Gastroesophageal sphincter (tissue), 4 donors: ENCODE measurements around the gene KRTAP10-11. TPM values are rescaled to one million over a fixed set of nuclear protein-coding genes. Genes with fewer than 3 reads are reported as not detected.

Experiments used
- ATAC-seq: fragments of 150-250 bp; one replicate; pipeline ENCODE4 v1.9.1; 2016; ENCODE audit warnings: mild to moderate bottlenecking, moderate library complexity
- H3K27ac ChIP-seq, 4 donors: fragments of 200-600 bp; sonication (generic) in 3 of 4; 1 replicate in 3 of 4; 2 replicates in 1 of 4; pipeline ENCODE4 v1.5.1; 2016 to 2019
- H3K27me3 ChIP-seq: fragments of 200-600 bp; sonication (generic); one replicate; pipeline ENCODE4 v1.5.1; 2019
- H3K36me3 ChIP-seq, 2 donors: fragments of 200-600 bp; sonication (generic); one replicate each; pipeline ENCODE4 v1.5.1; 2019; ENCODE audit warnings: control low read depth in 1 of 2
- H3K4me1 ChIP-seq, 3 donors: fragments of 200-600 bp; sonication (generic); 1 replicate in 2 of 3; 2 replicates in 1 of 3; pipeline ENCODE4 v1.5.1; 2016 to 2019; ENCODE audit warnings: control low read depth in 2 of 3
- H3K4me3 ChIP-seq, 2 donors: fragments of 200-600 bp; sonication (generic); one replicate each; pipeline ENCODE4 v1.5.1; 2019; ENCODE audit warnings: mild to moderate bottlenecking in 1 of 2, moderate library complexity in 1 of 2
- H3K9me3 ChIP-seq, 3 donors: fragments of 200-600 bp; sonication (generic); one replicate each; pipeline ENCODE4 v1.5.1; 2017 to 2019; ENCODE audit warnings: control low read depth in 2 of 3
- EP300 ChIP-seq: sonication (generic); formaldehyde crosslinking; IDR thresholded peaks from one replicate; pipeline ENCODE4 v1.6.1; 2017; ENCODE audit warnings: antibody characterized with exemption, mild to moderate bottlenecking
- POLR2A ChIP-seq, 2 donors: fragments of 450-650 bp; IDR thresholded peaks; one replicate each; pipeline ENCODE4 v1.6.1; 2017; ENCODE audit warnings: antibody characterized with exemption in 2 of 2, mild to moderate bottlenecking in 2 of 2, moderate library complexity in 1 of 2
- POLR2AphosphoS5 ChIP-seq: sonication (generic); formaldehyde crosslinking; IDR thresholded peaks from one replicate; pipeline ENCODE4 v1.6.1; 2017; ENCODE audit warnings: antibody characterized with exemption
- WGBS, 2 donors: methylation state at CpG; one replicate each; pipeline ENCODE4 v1.1.5; 2018; ENCODE audit warnings: low coverage in 1 of 2; 5-methylcytosine and 5-hydroxymethylcytosine counted together
- total RNA-seq, 4 donors: library from RNA; depleted of rRNA; stranded (reverse); fragments of >200 nt; gene quantifications; one replicate each; pipeline ENCODE4 v1.1.0, GENCODE V29; 2016
- TF ChIP-seq, protein P1 (sequence below), 4 experiments: fragments of 200-600 bp in 2 of 4; fragments of 450-650 bp in 2 of 4; sonication (generic) in 1 of 4; IDR thresholded peaks; one replicate each; pipeline ENCODE4 v1.5.1; 2017 to 2019; ENCODE audit warnings: antibody characterized with exemption in 4 of 4, mild to moderate bottlenecking in 2 of 4, moderate library complexity in 2 of 4

The KRTAP10-11 gene
- total RNA-seq, 4 donors from 2014 or later = not detected

DNA sequence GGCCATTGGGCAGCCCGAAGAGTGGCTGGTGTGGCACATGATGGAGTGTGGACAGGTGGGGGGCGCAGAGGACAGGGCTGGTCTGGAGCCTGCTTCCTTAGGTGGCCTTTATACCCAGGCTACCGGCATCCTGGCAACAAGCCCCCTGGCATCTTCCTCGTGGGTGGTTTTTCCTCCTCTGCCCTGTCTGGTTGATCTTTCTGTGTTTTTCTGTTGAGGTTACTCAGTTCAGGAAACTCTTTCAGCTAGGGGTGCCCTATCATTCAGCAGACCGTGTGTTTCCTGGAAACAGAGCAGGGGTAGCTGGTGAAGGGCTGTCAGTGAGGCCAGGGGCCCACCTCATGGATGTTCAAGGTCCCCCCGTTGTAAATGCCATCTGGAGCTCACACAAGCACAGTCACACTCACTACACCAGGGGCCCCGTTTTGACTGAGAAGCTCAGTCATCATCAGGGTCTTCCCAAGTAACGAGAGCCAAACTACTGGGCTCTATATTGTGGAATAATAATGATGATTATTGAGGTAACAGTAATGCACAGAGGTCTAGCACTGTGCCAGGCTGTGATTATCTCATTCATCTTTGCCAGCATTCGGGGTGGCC, 8.5 kb downstream of the KRTAP10-11 start, which contains the start of gene KRTAP12-4:
Gene KRTAP12-4, minus strand, starts transcription at position 84 of the 600 bp plus-strand sequence. Its CDS starts 45 bp downstream, at position 39.
- Histone ChIP-seq H3K27me3 (peaks cover 48% of the 10 kb centered on the region), H3K4me1 (no peaks in the 10 kb centered on the region), H3K36me3 (no peaks in the 10 kb centered on the region), H3K9me3 (peaks cover 0 to 10% (median 0%) of the 10 kb centered on the region in 3 donors), H3K4me3 (no peak within 1 kb of the TSS), H3K27ac (no peak within 1 kb of the TSS)
- 61 to 90% methylated on average over 2 to 6 of the region's 9 CpGs for WGBS, 2 donors
- TF ChIP-seq, protein P1, sequence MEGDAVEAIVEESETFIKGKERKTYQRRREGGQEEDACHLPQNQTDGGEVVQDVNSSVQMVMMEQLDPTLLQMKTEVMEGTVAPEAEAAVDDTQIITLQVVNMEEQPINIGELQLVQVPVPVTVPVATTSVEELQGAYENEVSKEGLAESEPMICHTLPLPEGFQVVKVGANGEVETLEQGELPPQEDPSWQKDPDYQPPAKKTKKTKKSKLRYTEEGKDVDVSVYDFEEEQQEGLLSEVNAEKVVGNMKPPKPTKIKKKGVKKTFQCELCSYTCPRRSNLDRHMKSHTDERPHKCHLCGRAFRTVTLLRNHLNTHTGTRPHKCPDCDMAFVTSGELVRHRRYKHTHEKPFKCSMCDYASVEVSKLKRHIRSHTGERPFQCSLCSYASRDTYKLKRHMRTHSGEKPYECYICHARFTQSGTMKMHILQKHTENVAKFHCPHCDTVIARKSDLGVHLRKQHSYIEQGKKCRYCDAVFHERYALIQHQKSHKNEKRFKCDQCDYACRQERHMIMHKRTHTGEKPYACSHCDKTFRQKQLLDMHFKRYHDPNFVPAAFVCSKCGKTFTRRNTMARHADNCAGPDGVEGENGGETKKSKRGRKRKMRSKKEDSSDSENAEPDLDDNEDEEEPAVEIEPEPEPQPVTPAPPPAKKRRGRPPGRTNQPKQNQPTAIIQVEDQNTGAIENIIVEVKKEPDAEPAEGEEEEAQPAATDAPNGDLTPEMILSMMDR (IDR thresholded peaks at IDR 0.05) = no peak
- no peak for TF ChIP-seq EP300
- no peak for TF ChIP-seq POLR2AphosphoS5
- ATAC-seq = no peak

DNA sequence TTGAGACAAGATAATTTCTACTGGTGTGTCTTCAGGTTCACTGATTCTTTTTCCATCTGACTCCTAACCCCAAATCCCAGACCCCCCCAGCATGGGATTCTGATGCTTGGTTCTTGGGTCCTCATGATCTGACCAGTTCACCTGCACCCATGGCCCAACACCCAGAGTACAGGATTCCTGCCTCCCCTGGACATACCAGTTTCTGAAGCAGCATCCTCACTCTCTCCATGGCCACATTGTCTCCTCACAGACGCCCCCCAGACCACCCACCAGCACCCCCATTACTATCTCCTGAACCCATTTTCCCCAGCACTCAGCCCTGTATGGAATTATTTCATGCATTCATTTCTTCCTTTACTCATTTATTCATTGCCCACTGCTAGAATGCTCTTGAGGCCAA, 10.7 kb downstream of the KRTAP10-11 start:
- Histone ChIP-seq H3K4me1 (no peaks in the 10 kb centered on the region), H3K27ac (no peak overlapping the region), H3K36me3 (no peaks in the 10 kb centered on the region), H3K4me3 (no peak overlapping the region), H3K27me3 (peaks cover 42% of the 10 kb centered on the region), H3K9me3 (peaks cover 0 to 10% (median 0%) of the 10 kb centered on the region in 3 donors)
- TF ChIP-seq POLR2A (IDR thresholded peaks at IDR 0.05) = no peak
- TF ChIP-seq EP300 = no peak
- TF ChIP-seq, protein P1 (IDR thresholded peaks at IDR 0.05) = no peak
- TF ChIP-seq POLR2AphosphoS5 = no peak
- WGBS, 2 donors = 25 to 29% methylated on average over 1 of the region's 1 CpG
- no peak for ATAC-seq

DNA sequence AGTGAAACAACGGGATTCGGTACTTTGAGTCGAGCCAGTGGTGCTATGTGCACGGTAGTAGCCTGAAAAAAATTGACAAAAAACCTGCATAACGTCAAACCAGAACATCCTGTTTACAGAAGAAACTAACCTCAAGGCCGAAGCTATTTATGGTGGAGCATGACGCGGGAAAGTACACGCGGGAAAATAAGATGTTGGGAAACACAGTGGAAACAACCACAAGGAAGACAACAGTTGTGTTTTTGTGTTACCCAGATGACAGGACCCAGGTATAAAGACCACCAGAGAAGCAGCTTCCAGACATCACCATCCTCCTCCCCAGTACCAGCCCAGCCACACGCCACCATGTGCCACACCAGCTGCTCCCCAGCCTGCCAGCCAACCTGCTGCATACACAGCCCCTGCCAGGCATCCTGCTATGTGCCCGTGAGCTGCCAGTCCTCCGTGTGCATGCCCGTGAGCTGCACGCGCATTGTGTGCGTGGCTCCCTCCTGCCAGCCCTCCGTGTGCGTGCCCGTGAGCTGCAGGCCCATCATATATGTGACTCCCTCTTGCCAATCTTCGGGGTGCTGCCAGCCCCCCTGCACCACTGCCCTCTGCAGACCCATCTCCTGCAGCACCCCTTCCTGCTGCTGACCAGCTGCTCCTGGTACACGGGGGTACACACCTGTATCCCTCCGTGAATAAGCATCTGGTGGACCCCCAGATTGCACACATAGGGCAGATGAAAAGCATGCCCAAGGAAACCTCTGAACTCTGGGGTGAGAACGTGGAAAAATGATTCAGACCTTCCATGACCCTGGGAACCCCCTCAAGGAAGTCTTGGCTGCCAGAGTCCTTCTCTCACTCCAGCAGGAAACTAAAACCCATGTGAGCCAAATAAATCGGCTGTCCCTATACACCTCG, 11.7 kb downstream of the KRTAP10-11 start, which contains the start of gene KRTAP12-3:
Gene KRTAP12-3, plus strand, starts transcription at position 298 of the 906 bp plus-strand sequence. Its CDS starts 48 bp downstream, at position 346.
- Histone ChIP-seq H3K4me1 (no peaks in the 10 kb centered on the region), H3K4me3 (no peak within 1 kb of the TSS), H3K36me3 (no peaks in the 10 kb centered on the region), H3K27me3 (peaks cover 42% of the 10 kb centered on the region), H3K9me3 (peaks cover 0 to 10% (median 0%) of the 10 kb centered on the region in 3 donors), H3K27ac (no peak within 1 kb of the TSS)
- ATAC-seq = no peak
- WGBS, 2 donors = 72% methylated on average over 24 of the region's 26 CpGs; no CpG with 5 or more reads in 1 of the 2 donors
- TF ChIP-seq POLR2A (IDR thresholded peaks at IDR 0.05) = no peak
- TF ChIP-seq, protein P1 (IDR thresholded peaks at IDR 0.05) = no peak
- no peak for TF ChIP-seq EP300
- TF ChIP-seq POLR2AphosphoS5 = no peak

DNA sequence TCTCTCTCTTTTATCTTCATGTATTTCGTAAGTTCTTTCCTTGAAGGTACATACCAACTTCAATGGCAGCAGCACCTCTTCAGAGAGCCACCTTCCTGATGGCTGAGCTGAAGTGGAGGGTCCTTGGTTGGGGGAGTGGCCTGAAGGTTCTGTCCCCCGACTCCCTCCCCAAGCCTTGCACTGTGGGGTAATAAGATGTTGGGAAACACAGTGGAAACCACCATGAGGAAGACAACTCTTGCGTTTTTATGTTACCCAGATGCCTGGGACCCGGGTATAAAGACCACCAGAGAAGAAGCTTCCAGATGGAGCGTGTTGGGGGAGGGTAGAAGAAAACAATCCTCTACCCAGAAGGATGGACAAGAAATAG, 12.3 kb downstream of the KRTAP10-11 start:
- Histone ChIP-seq H3K4me3 (no peak overlapping the region), H3K9me3 (peaks cover 0 to 13% (median 0%) of the 10 kb centered on the region in 3 donors), H3K27me3 (peaks cover 42% of the 10 kb centered on the region), H3K4me1 (no peaks in the 10 kb centered on the region), H3K27ac (no peak overlapping the region), H3K36me3 (no peaks in the 10 kb centered on the region)
- 66% methylated on average over 5 of the region's 5 CpGs; no CpG with 5 or more reads in 1 of the 2 donors for WGBS, 2 donors
- TF ChIP-seq POLR2AphosphoS5 = no peak
- TF ChIP-seq, protein P1 (IDR thresholded peaks at IDR 0.05) = no peak
- no peak for TF ChIP-seq EP300
- no peak for TF ChIP-seq POLR2A (IDR thresholded peaks at IDR 0.05)
- ATAC-seq = no peak
